Adrenal gland (tissue), 12 donors: ENCODE measurements around the gene MYH7. TPM values are rescaled to one million over a fixed set of nuclear protein-coding genes. Genes with fewer than 3 reads are reported as not detected.

ENCODE experiments used
- DNase-seq, 7 donors: peaks; one replicate each; pipeline ENCODE4 v3.0.0-alpha.2; 2019 to 2020
- H3K27ac ChIP-seq, 5 donors: fragments of 200-600 bp; sonication (generic) in 4 of 5; 1 replicate in 3 of 5; 2 replicates in 2 of 5; pipeline versions ENCODE4 v1.5.1 to v1.8.0; 2016 to 2020; ENCODE audit warnings: mild to moderate bottlenecking in 1 of 5
- H3K27me3 ChIP-seq: fragments of 200-600 bp; 2 replicates; pipeline ENCODE4 v1.8.0; 2021
- H3K36me3 ChIP-seq, 2 donors: fragments of 200-600 bp; replicated peaks in 1 of 2; 1 replicate in 1 of 2; 2 replicates in 1 of 2; pipeline versions ENCODE4 v1.5.1 to v1.8.0; 2018 to 2022
- H3K4me1 ChIP-seq, 2 donors: fragments of 200-600 bp; replicated peaks in 1 of 2; 1 replicate in 1 of 2; 2 replicates in 1 of 2; pipeline versions ENCODE4 v1.5.1 to v1.8.0; 2018 to 2021
- H3K4me3 ChIP-seq, 4 donors: fragments of 200-600 bp; sonication (generic) in 3 of 4; one replicate each; pipeline ENCODE4 v1.5.1; 2016 to 2018
- H3K9me3 ChIP-seq, 3 donors: fragments of 200-600 bp; sonication (generic) in 1 of 3; replicated peaks in 1 of 3; 1 replicate in 2 of 3; 2 replicates in 1 of 3; pipeline versions ENCODE4 v1.5.1 to v1.8.0; 2016 to 2021
- CTCF ChIP-seq, 6 experiments: fragments of 450-650 bp in 4 of 6; fragments of 200-600 bp in 2 of 6; sonication (generic) in 1 of 6; IDR thresholded peaks; 1 replicate in 5 of 6; 2 replicates in 1 of 6; pipeline versions ENCODE4 v1.5.1 to v1.8.0; 2016 to 2021; ENCODE audit warnings: antibody characterized with exemption in 6 of 6, mild to moderate bottlenecking in 2 of 6, moderate library complexity in 1 of 6
- POLR2A ChIP-seq, 2 donors: fragments of 450-650 bp; IDR thresholded peaks; one replicate each; pipeline ENCODE4 v1.6.1; 2017; ENCODE audit warnings: antibody characterized with exemption in 2 of 2, mild to moderate bottlenecking in 2 of 2, moderate library complexity in 1 of 2
- WGBS, 4 donors: extraction: QIAGEN DNeasy Blood & Tissue Kit in 2 of 4; methylation state at CpG; one replicate each; pipeline versions ENCODE4 v1.1.5 to v1.1.7; 2013 to 2017; 5-methylcytosine and 5-hydroxymethylcytosine counted together
- intact Hi-C, 2 donors: fragments of 100-400 bp; cut with DNase I; formaldehyde crosslinking; loops; one replicate each; pipeline versions ENCODE4 v1.14.1 to v1.15.0; 2022 to 2023
- polyA plus RNA-seq, 3 donors: library from polyadenylated mRNA; stranded (reverse); fragments of 200-250 nt in 2 of 3; fragments of 350-450 nt in 1 of 3; fragmentation: Illumina TruSeq in 1 of 3; extraction: RNeasy Lipid Tissue Mini Kit (QIAGEN cat#74804) in 1 of 3; gene quantifications; one replicate each; pipeline ENCODE4 v1.2.3, GENCODE V29; 2013 to 2014
- total RNA-seq, 9 donors: library from RNA; depleted of rRNA in 4 of 9; stranded (reverse); fragments of >200 nt in 4 of 9; fragments of 120-200 nt in 1 of 9; fragmentation: NEBNext Ultra II Directional in 1 of 9; extraction: Animal tissue kit (Norgen Biotek cat#: 25700) in 1 of 9; gene quantifications; one replicate each; pipeline versions ENCODE4 v1.1.0 to v1.2.4, GENCODE V29; 2013 to 2023
- donor health status: healthy with polysubstance abuse.
- donor health status: Bipolar disorder and iron deficiency.
- donor health status: DM: yes; HTN: yes; CAD: no.
- donor health status: DM: no; HTN: no; CAD: no.
- donor health status: DM: no; HTN: no; CAD: no.
- donor health status: DM: yes; HTN: yes; CAD: no.

Gene MYH7
- total and polyA plus RNA-seq, 12 donors: 0.06 to 7.1 (median 0.64) TPM; not detected in 4

- no peaks in the 10 kb centered on the region for H3K36me3 ChIP-seq
- H3K4me3 ChIP-seq: no peak overlapping the region
- intact Hi-C loops: no loop called here
- DNase-seq: no peak
- WGBS, 4 donors: 80 to 87% (median 84%) methylated on average over 2 of the region's 2 CpGs
- no peaks in the 10 kb centered on the region for H3K9me3 ChIP-seq
- no peak overlapping the region for H3K27ac ChIP-seq
- TF ChIP-seq CTCF (IDR thresholded peaks at IDR 0.05): no peak
- no peaks in the 10 kb centered on the region for H3K27me3 ChIP-seq
- H3K4me1 ChIP-seq: no peaks in the 10 kb centered on the region
These were observed 50.2 kb downstream of the MYH7 start for GRCh38 chr14:23385244-23385641.

DNA sequence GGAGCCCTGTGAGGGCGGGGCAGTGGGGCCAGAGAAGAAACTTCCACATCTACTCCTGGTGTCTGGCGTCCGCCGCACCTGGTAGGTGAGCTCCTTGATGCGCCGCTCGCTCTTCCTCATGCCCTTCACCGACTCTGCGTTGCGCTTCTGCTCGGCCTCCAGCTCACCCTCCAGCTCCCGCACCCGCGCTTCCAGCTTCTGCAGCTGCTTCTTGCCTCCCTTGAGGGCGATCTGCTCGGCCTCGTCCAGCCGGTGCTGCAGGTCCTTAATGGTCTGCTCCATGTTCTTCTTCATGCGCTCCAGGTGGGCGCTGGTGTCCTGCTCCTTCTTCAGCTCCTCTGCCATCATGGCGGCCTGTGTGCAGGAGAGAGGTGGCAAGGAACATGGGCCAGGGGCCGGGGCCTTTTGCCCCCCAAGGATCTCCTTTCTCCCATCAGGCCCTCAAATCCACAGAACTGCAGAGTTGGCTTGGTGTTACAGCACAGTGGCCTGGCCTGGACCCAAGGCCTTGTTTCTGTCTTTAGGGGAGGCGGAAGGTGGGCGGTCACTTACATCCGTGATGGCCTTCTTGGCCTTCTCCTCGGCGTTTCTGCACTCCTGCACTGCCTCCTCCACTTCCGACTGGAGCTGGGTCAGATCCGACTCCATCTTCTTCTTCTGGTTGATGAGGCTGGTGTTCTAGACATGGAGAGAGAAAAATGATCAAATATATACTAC is 50.9 kb downstream of the MYH7 start:
- Histone ChIP-seq H3K27me3 (no peaks in the 10 kb centered on the region), H3K27ac (no peak overlapping the region), H3K4me3 (no peak overlapping the region), H3K9me3 (no peaks in the 10 kb centered on the region), H3K4me1 (no peaks in the 10 kb centered on the region), H3K36me3 (no peaks in the 10 kb centered on the region)
- WGBS, 4 donors: 86 to 92% (median 89%) methylated on average over 29 of the region's 29 CpGs
- DNase-seq: no peak
- no peak for TF ChIP-seq POLR2A (IDR thresholded peaks at IDR 0.05)
- TF ChIP-seq CTCF (IDR thresholded peaks at IDR 0.05): no peak
- intact Hi-C loops: no loop called here

DNA sequence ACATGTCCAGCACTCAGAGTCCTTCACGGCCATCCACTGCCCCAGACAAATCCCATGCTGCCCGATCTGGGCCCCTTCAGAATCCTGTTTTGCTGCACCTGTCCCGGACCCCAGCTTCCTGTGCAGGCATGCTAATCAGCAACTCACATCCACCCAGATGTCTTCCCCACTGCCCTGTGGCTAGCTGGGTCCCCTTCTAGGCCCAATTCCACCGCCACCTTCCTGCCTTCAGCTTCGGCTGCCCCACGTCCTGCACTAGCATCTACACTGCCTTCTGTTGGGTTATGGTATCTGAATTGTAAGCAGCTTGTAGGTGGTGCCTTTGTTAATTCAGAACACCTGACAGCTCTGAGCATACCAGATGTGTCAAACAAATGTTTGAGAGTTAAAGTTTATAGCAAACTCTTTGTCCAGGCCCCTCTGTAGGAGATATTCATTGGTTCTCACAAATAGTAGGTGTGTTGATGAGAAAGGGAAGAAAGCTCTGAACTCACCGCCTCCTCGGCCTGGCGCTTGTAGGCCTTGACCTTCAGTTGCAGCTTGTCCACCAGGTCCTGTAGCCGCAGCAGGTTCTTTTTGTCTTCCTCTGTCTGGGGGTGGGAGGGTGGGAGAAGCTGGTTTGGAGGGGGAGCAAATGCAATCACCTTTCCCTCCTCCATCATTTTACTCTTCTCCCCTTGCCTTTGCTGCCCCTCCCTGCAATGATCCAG is 52.6 kb downstream of the MYH7 start:
- no peak for TF ChIP-seq POLR2A (IDR thresholded peaks at IDR 0.05)
- no peak for TF ChIP-seq CTCF (IDR thresholded peaks at IDR 0.05)
- WGBS, 4 donors: 59 to 74% (median 67%) methylated on average over 10 of the region's 10 CpGs
- H3K36me3 ChIP-seq: no peaks in the 10 kb centered on the region
- H3K4me1 ChIP-seq: no peaks in the 10 kb centered on the region
- intact Hi-C loops: no loop called here
- H3K27me3 ChIP-seq: no peaks in the 10 kb centered on the region
- DNase-seq: no peak
- no peaks in the 10 kb centered on the region for H3K9me3 ChIP-seq
- H3K4me3 ChIP-seq: no peak overlapping the region
- H3K27ac ChIP-seq: no peak overlapping the region

DNA sequence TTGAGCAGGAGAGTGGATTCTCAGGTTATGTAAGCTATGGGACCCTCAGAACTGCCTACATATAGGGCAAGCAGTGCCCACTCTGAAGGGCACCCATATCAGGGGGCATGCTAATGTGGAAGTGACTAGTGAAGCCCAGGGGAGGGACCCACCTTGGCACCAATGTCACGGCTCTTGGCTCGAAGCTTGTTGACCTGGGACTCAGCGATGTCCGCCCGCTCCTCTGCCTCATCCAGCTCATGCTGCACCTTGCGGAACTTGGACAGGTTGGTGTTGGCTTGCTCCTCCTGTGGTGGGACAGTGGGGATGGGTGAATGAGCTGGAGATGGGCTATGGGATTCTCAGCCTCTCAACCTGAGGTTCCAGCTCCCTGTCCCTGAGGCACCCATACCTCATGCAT is 53.2 kb downstream of the MYH7 start:
- intact Hi-C loops: no loop called here
- WGBS, 4 donors: 80 to 94% (median 86%) methylated on average over 1 to 6 of the region's 6 CpGs
- Histone ChIP-seq H3K4me3 (no peak overlapping the region), H3K36me3 (no peaks in the 10 kb centered on the region), H3K27ac (no peak overlapping the region), H3K27me3 (no peaks in the 10 kb centered on the region), H3K4me1 (no peaks in the 10 kb centered on the region), H3K9me3 (no peaks in the 10 kb centered on the region)
- DNase-seq: no peak
- TF ChIP-seq POLR2A (IDR thresholded peaks at IDR 0.05): no peak
- TF ChIP-seq CTCF (IDR thresholded peaks at IDR 0.05): no peak
